ENCODE measurements around the gene IFNAR1. TPM values are rescaled to one million over a fixed set of nuclear protein-coding genes. Genes with fewer than 3 reads are reported as not detected.

Gene IFNAR1
- total RNA-seq, 6 experiments from 2014 or later: 42.0 to 49.7 (median 43.6) TPM

- H3K27me3 Mint-ChIP-seq (ENCODE audit: insufficient read depth): peaks cover 4% of the 10 kb centered on the region
- no peak overlapping the region for H3K27ac Mint-ChIP-seq
- H3K4me1 Mint-ChIP-seq (ENCODE audit: low read depth): peaks cover 6% of the 10 kb centered on the region
- no peaks in the 10 kb centered on the region for H3K36me3 Mint-ChIP-seq (ENCODE audit: low read depth)
- DNase-seq: no peak
- H3K9me3 Mint-ChIP-seq: no peaks in the 10 kb centered on the region
- H3K4me3 Mint-ChIP-seq: no peak overlapping the region
- TF ChIP-seq CTCF (IDR thresholded peaks at IDR 0.05): no peak
Measured at GRCh38 chr21:33388188-33388587, 63.4 kb downstream of the IFNAR1 start.

- no peaks in the 10 kb centered on the region for H3K9me3 Mint-ChIP-seq
- H3K27ac Mint-ChIP-seq: no peak overlapping the region
- H3K4me1 Mint-ChIP-seq (ENCODE audit: low read depth): peaks cover 2% of the 10 kb centered on the region
- TF ChIP-seq CTCF (IDR thresholded peaks at IDR 0.05): no peak
- no peaks in the 10 kb centered on the region for H3K36me3 Mint-ChIP-seq (ENCODE audit: low read depth)
- no peak overlapping the region for H3K4me3 Mint-ChIP-seq
- no peak for DNase-seq
- peaks cover 4% of the 10 kb centered on the region; the same call in 1 of the 2 replicates for H3K27me3 Mint-ChIP-seq (ENCODE audit: insufficient read depth)
Measured at GRCh38 chr21:33390479-33390878, 65.7 kb downstream of the IFNAR1 start.

- Mint-ChIP-seq H3K27me3 (ENCODE audit: insufficient read depth) (peaks cover 4% of the 10 kb centered on the region; the same call in 1 of the 2 replicates), H3K27ac (no peak overlapping the region), H3K4me3 (no peak overlapping the region), H3K9me3 (no peaks in the 10 kb centered on the region), H3K4me1 (ENCODE audit: low read depth) (peaks cover 10% of the 10 kb centered on the region), H3K36me3 (ENCODE audit: low read depth) (no peaks in the 10 kb centered on the region)
- TF ChIP-seq CTCF (IDR thresholded peaks at IDR 0.05): no peak
- DNase-seq: no peak
Measured at GRCh38 chr21:33391656-33392055, 66.9 kb downstream of the IFNAR1 start.

- Mint-ChIP-seq H3K9me3 (no peaks in the 10 kb centered on the region), H3K4me3 (no peak overlapping the region), H3K36me3 (ENCODE audit: low read depth) (no peaks in the 10 kb centered on the region), H3K27me3 (ENCODE audit: insufficient read depth) (peaks cover 4% of the 10 kb centered on the region; the same call in 1 of the 2 replicates), H3K4me1 (ENCODE audit: low read depth) (peaks cover 10% of the 10 kb centered on the region), H3K27ac (no peak overlapping the region)
- DNase-seq: no peak
- TF ChIP-seq CTCF (IDR thresholded peaks at IDR 0.05): no peak
Measured at GRCh38 chr21:33392284-33392985, 67.7 kb downstream of the IFNAR1 start.

- Mint-ChIP-seq H3K27ac (no peak overlapping the region), H3K36me3 (ENCODE audit: low read depth) (no peaks in the 10 kb centered on the region), H3K9me3 (no peaks in the 10 kb centered on the region), H3K4me1 (ENCODE audit: low read depth) (peaks cover 10% of the 10 kb centered on the region), H3K4me3 (no peak overlapping the region), H3K27me3 (ENCODE audit: insufficient read depth) (peaks cover 4% of the 10 kb centered on the region; the same call in 1 of the 2 replicates)
- no peak for TF ChIP-seq CTCF (IDR thresholded peaks at IDR 0.05)
- DNase-seq: no peak
Measured at GRCh38 chr21:33393348-33393747, 68.6 kb downstream of the IFNAR1 start.

Measured in HFFc6 (cell line).